ENCODE results near the gene CD6.

CD6 gene

DNA sequence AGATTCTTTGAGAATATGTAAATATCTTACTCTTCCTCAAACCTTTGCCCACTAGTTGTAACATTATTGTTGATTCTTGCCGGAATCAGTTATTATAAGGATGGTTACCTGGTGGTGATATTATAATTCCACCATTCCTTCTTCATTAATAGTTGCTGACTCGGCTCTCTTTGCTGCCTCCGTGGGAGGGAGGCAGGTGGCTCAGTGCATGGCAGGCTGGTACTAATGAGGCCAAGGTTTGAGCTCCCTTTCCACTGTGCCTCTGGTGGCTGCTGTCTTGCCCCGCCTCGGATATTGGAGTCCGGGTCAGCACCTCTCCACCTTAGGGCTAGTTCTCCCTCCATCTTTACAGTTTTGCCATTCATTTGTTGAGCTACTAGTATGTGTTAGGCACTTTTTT, 12.7 kb downstream of the CD6 start:
- Histone ChIP-seq H3K27me3 (ENCODE audit: insufficient read depth, poor library complexity, severe bottlenecking) (no peaks in the 10 kb centered on the region), H3K27ac (replicated peaks) (no peak overlapping the region), H3K4me3 (replicated peaks; ENCODE audit: insufficient read depth, low read length) (no peak overlapping the region)
- no peak for DNase-seq (ENCODE audit: low read depth in 1 of 2, low spot score in 1 of 2)
- TF ChIP-seq GABPA (IDR thresholded peaks at IDR 0.05; ENCODE audit: low read depth) (no peak), SPI1 (IDR thresholded peaks at IDR 0.05; ENCODE audit: borderline replicate concordance, low read depth) (no peak), POLR2AphosphoS5 (IDR thresholded peaks at IDR 0.05; ENCODE audit: low read depth) (no peak)
- TF ChIP-seq, protein P1, sequence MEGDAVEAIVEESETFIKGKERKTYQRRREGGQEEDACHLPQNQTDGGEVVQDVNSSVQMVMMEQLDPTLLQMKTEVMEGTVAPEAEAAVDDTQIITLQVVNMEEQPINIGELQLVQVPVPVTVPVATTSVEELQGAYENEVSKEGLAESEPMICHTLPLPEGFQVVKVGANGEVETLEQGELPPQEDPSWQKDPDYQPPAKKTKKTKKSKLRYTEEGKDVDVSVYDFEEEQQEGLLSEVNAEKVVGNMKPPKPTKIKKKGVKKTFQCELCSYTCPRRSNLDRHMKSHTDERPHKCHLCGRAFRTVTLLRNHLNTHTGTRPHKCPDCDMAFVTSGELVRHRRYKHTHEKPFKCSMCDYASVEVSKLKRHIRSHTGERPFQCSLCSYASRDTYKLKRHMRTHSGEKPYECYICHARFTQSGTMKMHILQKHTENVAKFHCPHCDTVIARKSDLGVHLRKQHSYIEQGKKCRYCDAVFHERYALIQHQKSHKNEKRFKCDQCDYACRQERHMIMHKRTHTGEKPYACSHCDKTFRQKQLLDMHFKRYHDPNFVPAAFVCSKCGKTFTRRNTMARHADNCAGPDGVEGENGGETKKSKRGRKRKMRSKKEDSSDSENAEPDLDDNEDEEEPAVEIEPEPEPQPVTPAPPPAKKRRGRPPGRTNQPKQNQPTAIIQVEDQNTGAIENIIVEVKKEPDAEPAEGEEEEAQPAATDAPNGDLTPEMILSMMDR (IDR thresholded peaks at IDR 0.05; ENCODE audit: insufficient read depth, low read length): no peak
- TF ChIP-seq, protein P2, sequence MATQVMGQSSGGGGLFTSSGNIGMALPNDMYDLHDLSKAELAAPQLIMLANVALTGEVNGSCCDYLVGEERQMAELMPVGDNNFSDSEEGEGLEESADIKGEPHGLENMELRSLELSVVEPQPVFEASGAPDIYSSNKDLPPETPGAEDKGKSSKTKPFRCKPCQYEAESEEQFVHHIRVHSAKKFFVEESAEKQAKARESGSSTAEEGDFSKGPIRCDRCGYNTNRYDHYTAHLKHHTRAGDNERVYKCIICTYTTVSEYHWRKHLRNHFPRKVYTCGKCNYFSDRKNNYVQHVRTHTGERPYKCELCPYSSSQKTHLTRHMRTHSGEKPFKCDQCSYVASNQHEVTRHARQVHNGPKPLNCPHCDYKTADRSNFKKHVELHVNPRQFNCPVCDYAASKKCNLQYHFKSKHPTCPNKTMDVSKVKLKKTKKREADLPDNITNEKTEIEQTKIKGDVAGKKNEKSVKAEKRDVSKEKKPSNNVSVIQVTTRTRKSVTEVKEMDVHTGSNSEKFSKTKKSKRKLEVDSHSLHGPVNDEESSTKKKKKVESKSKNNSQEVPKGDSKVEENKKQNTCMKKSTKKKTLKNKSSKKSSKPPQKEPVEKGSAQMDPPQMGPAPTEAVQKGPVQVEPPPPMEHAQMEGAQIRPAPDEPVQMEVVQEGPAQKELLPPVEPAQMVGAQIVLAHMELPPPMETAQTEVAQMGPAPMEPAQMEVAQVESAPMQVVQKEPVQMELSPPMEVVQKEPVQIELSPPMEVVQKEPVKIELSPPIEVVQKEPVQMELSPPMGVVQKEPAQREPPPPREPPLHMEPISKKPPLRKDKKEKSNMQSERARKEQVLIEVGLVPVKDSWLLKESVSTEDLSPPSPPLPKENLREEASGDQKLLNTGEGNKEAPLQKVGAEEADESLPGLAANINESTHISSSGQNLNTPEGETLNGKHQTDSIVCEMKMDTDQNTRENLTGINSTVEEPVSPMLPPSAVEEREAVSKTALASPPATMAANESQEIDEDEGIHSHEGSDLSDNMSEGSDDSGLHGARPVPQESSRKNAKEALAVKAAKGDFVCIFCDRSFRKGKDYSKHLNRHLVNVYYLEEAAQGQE (IDR thresholded peaks at IDR 0.05; ENCODE audit: insufficient replicate concordance, low read depth): no peak

DNA sequence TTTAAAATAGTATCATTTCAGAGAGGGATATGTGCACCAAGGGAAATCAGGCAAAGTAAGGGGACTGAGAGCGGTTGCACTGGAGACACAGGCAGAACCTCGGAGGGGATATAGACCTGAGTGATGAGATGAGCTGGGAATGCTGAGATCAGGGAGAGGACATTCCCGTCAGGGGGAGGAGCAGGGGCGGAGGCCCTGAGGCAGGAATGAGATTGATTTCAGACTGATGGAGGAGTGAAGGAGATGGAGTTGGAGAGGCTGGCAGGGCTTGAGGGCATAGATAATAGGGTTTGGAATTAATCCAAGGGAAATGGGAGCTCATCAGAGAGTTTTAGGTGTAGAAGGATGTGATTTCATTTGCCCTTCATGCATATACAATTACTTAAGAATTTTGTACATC, 13.2 kb downstream of the CD6 start:
- Histone ChIP-seq H3K27me3 (ENCODE audit: insufficient read depth, poor library complexity, severe bottlenecking) (no peaks in the 10 kb centered on the region), H3K4me3 (replicated peaks; ENCODE audit: insufficient read depth, low read length) (no peak overlapping the region), H3K27ac (replicated peaks) (no peak overlapping the region)
- no peak for DNase-seq (ENCODE audit: low read depth in 1 of 2, low spot score in 1 of 2)
- TF ChIP-seq, protein P1 (IDR thresholded peaks at IDR 0.05; ENCODE audit: insufficient read depth, low read length): no peak
- TF ChIP-seq POLR2AphosphoS5 (IDR thresholded peaks at IDR 0.05; ENCODE audit: low read depth): no peak
- no peak for TF ChIP-seq GABPA (IDR thresholded peaks at IDR 0.05; ENCODE audit: low read depth)
- TF ChIP-seq, protein P2 (IDR thresholded peaks at IDR 0.05; ENCODE audit: insufficient replicate concordance, low read depth): no peak
- no peak for TF ChIP-seq SPI1 (IDR thresholded peaks at IDR 0.05; ENCODE audit: borderline replicate concordance, low read depth)

DNA sequence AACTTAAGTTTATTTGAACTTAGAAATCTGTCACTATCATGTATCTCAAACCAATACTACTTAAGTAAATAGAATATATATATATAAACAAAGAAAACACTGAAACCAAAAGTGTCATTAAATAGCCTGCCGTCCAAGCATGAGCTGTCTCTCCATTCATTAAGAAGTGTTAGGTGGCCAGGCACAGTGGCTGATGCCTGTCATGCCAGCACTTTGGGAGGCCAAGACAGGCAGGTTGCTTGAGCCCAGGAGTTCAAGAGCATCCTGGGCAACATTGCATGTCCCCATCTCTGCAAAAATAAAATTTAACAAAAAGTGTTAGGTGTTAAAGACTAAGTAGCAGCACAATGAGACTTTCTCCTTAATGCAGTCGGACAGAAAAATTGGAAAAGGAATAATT, 14.0 kb downstream of the CD6 start:
- Histone ChIP-seq H3K4me3 (replicated peaks; ENCODE audit: insufficient read depth, low read length) (no peak overlapping the region), H3K27ac (replicated peaks) (no peak overlapping the region), H3K27me3 (ENCODE audit: insufficient read depth, poor library complexity, severe bottlenecking) (no peaks in the 10 kb centered on the region)
- no peak for DNase-seq (ENCODE audit: low read depth in 1 of 2, low spot score in 1 of 2)
- TF ChIP-seq SPI1 (IDR thresholded peaks at IDR 0.05; ENCODE audit: borderline replicate concordance, low read depth) (no peak), POLR2AphosphoS5 (IDR thresholded peaks at IDR 0.05; ENCODE audit: low read depth) (no peak), GABPA (IDR thresholded peaks at IDR 0.05; ENCODE audit: low read depth) (no peak)
- TF ChIP-seq, protein P1 (IDR thresholded peaks at IDR 0.05; ENCODE audit: insufficient read depth, low read length): no peak

Data from HL-60 (cell line).